SKM-1 (cell line): ENCODE data around the gene KCNAB2.
"Not testable (repeated sequence)": the region's sequence is repeated elsewhere in the genome, so short reads cannot be mapped to it uniquely, and the experiment has no call there.

Experiments
- DNase-seq: peaks from one replicate; lab custom pipeline; 2025; ENCODE audit not compliant: unreplicated experiment; lab: John Stamatoyannopoulos, UW

Gene KCNAB2

DNA sequence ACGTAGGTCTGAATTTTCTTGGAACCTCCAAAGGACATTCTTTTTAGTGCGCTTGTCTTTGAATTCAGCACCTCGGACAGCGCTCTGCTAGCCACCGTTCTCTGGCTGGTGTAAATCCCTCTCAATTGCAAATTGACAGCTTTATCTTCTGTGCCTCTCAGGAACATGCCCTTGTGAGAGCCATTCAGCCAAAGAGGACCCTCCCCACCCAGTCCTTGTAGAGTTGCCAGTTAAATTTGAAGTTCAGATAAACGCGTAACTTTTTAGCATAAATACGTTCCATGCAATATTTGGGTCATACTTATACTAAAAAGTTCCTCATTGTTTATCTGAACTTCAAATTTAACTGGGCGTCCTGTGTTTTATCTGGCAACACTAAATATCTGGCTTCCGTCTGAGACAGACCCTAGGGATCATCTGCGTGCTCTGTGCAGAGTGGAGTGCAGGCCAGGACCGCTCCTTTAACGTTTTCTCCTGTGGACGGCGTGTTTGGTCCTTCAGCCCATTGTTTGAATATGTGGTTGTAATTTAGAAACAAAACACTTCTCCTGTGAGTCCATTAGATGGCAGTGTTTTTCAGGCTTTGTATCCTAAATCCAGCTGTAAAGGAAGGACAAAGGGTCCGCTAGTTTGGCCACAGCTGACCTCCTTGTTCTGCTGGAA, 7.0 kb downstream of the KCNAB2 start:
- peak; percentile 9 for DNase-seq

DNA sequence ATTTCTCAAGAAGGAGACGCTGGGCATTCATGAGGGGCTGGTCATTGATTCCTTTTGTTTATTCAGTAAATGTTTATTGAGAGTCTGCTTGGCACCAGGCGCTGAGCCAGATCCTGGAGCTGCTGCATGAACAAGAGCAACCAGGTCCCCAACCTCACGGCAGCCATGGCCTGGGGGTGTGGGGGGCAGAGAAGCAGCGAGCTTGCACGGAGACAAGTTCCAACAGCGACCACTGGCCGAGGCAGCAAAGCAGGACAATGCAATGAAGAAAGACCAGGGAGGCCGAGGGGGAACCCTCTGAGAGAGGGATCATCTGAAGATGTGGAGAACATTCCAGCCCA, 7.5 kb downstream of the KCNAB2 start:
- DNase-seq: no peak

DNA sequence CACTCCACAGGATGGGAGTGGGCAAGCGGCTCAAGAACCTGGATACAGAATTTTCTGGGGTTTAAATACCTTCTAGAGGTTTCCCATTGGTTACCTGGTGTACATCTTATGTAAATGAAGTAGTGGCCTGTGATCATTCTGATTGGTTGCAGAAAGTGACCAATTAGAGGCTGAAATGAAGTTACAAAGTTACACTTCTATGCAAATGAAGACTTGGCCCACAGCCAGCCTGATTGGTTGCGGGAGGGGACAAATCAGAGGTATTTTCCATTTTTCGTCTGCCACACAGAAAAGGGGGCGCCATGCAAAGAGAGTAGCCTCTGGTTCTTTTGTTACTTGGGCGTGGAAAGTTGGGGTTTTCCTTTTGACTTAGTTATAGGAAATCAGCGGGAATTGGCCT, 8.9 kb downstream of the KCNAB2 start:
- DNase-seq: no peak

DNA sequence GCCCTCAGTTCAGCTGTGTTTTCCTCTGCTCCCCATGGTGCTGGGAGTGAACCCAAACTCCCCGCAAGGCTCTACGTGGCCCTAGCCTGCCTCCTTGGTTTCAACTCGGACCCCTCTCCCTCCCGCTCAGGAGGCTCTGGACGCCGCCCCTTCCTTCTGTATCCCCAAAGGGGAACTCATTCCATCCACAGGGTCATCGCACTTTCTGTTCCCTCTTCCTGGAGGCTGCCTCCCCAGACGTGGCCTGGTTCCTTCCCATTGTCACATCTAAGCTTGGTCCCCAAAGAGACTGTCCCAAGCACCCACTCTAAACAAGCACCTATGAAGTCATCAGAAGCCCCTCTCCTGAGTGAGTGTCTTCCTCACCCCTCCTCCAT, 10.9 kb downstream of the KCNAB2 start:
- DNase-seq: no peak

DNA sequence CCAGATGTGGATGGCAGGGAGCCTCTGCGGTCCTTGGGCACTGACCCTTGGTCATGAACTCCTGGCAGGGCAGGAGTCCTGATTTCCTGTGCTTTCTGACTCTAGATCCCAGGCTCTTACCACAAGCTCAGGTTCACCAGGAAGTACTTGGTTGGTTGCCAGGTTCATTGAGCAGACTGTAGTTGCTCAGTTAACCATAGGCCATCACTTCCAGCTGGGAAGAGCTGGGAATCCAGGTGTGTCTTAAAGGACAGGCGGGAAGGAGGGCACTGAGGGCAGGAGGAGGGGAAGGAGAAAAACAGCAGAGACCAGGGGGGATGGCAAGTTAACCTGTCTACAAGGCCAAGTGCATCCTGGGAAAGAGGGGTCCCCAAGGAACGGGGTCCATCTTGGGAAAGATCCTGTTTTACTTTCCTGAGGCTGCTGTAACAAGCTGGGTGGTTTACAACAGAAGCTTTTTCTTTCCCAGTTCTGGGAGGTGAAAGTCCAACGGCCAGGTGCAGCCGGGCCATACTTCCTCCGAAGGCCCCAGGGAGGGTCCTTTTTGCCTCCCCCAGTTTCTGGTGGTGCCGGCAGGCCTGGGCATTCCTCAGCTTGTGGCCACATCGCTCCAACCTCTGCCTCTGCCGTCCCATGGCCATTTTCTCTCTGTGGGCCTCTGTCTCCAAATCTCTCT, 11.6 kb downstream of the KCNAB2 start:
- no peak for DNase-seq

DNA sequence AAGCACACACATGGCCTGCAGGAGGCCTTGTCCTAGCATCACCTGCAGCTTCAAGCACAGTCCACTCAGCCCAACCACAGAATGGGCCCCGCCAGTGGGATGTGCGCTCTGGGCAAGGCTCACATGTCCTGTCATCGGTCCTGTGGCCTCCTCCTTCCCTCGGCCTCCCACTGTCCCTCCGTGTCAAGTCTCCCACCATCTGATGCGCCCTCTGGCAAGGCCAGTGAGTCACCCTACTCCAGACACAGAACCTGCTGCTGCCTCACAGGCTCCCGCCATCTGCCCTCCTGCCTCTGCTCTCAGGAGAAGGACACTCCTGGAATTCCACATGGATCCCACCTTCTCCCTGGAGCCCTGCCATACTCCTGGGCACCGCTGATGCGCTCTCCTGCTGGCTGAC, 14.2 kb downstream of the KCNAB2 start:
- no peak for DNase-seq

DNA sequence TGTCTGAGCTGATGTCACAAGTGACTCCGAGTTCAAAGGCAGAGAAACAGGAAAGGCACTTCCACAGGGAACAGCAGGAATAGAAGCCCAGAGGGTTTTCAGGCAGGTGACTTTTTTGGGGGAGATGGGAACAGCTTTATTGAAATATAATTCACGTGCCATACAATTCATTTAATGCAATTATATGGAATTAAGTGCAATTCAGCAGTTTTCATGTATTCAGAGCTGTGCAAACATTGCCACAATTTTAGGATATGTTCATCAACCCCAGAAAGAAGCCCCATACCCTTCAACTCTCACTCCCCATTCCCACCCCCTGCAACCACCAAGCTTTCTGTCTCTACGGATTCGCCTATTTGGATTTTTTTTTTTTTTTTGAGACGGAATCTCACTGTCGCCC, 17.0 kb downstream of the KCNAB2 start:
- DNase-seq: no peak

DNA sequence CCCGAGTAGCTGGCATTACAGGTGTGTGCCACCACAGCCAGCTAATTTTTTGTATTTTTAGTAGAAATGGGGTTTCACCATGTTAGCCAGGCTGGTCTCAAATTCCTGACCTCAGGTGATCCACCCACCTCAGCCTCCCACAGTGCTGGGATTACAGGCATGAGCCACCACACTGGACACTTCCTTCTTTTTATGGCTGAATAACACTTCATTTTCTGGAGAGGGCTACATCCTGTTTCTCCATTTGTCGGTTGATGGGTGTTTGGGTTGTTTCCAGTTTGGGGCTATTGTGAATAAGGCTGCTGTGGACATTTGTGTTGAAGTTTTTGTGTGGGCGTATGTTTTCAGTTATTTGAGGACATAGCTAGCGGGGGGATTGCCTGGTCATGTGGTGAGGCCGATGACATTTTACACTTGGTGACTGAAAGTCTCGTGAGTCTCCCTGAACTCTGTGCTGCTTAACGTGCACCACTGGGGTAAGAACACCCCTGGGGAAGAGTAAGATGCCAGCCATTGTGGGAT, 17.9 kb downstream of the KCNAB2 start:
- DNase-seq: not testable (repeated sequence)

DNA sequence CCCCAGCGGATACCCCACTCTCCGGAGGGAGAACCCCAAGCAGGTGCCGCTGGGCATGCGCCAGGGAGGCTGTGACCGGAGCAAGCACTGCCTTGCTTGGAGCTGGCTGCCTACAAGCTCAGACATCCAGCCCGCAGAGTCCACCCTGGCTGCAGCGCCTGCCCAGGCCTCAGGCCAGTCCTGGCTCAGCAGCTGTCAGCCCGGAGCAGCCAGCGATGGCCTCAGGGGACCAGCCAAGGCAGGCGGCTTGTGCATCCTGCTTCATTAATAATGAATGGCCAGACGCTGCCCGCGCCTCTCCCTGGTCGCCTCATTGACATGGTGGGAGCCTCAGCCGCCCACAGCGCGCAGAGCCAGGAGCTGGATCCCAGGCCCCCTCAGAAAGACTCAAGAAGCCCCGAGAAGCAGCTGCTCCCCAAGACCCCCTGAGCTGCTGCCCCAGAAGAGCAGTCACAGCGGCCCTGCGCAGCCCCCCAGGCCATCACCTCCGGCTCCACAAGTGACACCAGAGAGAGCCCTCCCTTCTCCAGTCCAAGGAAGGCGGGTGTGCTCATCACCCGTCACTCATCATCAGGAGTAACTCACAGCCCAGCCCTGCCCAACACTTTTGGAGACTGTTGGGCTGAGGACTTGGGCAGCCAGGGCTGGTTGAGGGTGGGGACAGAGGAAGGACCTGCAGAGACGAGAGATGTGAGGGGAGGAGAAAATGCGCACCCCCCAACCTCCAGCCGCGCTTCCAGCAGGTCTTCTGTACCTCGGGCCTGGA, 19.6 kb downstream of the KCNAB2 start:
- no peak for DNase-seq

DNA sequence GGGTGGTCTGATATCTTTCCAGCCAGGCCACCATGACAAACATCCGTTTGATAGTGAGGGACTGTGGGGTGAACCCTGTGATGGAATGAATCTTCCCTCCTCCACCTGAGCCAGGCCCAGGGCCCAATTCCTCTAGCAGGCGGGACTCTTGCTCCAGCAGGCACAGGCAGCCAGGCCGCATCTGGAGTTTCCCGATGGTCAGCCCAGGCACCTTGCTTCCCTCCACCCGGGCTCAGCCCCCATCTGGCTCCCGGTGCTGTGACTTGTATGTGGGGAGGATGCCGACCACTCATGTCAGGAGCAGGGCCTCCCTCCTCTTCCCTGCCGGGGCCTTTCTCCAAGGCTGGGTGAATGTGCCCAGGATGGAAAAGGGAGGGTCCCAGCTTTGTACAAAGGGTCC, 21.0 kb downstream of the KCNAB2 start:
- no peak for DNase-seq

DNA sequence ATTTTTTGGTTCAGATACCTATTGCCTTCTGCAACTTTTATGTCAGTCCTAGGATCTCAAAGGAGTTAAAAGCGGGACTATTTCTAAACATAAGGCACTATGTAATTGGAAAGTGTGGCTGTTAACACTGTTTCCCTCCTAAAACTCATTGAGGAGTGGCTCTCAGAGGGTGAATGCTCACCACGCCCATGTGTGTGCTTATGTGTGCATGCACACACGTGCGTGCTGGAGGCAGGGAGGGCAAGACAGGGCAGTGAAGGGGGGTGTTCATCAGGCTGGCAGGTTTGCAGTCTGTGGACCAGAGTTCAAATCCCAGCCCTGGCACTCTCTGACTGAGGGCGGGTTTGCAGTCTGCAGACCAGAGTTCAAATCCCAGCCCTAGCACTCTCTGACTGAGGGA, 22.4 kb downstream of the KCNAB2 start:
- DNase-seq: no peak

DNA sequence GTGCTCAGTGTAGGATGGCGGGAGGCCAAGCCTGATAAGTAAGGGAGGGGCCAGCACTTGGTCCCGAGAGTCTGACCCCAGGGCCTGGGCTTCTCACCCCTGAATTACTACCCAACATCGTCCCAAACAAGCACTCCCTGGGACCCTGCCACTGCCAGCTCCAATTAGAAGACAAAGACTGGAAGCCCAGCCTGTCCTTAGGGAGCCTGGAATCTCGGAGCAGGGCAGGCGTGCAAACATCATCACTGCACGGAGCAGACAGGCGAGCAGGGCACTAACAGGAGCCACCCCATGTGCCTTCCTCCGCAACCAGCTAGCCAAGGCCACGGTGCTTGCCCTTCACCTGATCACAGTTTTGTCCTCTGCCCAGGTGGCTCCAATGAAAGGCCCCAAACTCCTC, 23.2 kb downstream of the KCNAB2 start:
- DNase-seq: no peak

DNA sequence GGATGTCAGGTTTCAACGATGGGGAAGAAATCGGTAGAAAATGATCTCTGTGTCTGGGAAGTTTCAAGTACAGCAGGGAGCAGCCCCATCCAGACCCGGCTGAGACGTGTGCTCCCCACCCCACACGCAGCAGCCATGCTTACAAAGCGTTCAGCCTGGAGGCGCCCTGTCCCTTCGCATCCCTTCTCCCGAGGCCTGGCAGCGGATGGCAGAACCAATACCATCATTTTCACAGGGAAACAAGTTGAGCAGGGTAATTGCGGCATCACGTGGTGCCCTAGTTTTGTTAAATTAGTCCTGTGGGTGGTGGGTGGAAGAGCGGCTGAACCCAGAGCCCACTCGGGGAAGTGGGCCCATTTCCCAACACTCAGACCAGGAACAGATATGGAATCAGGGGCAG, 23.9 kb downstream of the KCNAB2 start:
- no peak for DNase-seq

DNA sequence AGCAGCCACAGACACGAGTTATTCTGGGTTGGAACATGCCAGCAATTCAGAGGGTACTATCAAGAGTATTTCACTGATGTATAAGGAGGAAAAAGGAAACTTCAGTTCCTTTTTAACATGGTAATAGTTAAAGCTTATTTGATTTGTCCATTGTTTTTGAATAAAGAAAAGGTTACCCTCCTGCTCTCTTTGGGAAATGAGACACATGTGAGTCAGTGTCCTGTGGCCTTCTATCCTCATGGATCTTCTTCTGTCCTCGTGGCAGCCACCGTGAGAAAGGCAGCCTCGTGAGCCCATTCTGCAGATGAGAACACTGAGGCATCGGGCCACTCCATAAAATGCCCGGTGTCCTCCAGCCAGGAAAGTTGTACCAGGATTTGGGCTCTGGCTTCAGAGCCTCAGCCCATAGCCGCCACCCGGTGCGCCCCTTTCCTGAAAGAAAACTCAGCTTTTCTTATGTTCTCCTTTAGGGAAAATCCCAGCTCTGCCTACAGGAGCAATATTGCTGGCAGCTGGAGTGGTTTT, 24.8 kb downstream of the KCNAB2 start:
- DNase-seq: no peak

DNA sequence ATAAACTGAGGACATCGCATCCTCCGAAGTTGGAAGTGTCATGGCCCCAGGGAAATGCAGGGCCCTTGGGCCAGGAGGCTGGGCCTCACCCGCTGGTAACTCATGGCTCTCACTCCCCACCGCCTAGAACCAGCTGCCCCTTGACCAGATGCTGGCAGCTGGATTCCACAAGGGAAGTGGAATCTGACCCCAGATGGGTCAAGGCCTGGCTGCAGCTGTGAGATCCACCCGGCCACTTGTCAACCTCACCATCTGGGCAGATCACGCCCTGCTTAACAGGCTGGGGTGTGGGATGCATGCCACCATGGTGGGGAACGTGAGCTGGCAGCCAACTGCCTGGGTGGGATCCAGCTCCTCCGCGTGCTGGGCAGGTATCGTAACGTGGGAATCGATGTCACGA, 25.5 kb downstream of the KCNAB2 start:
- DNase-seq: no peak

DNA sequence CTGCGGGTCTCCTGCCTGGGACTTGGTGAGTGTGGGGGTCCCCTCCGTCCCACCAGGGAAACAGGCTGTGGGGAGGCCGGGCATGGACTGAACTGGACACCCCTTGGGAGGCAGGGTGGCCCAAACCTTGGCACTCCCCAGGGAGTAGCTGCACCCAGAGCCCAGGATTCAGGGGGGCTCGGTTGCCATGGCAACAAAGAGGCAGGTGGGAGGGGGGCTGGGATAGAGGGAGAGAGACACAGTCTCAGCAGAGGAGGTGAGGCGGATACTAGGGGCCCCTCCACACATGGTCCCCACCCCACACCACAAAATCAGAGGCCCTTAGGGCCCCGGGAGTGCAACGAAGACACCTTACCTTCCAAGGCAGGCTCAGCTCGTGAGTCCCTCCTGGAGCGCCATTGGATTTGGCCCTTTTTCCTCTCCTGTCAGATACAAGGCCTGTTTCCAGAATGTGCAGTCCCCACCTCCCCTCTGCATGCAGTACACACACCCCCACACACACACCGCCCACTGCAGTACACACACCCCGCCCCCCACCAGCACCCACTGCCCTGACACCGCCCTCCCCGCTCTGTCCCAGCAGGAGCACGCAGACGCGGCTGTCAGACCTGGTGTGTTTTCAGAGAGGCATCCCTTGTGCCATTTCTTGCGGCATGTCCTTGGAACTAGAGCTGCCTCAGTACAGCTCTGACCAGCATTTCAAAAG, 27.2 kb downstream of the KCNAB2 start:
- DNase-seq: no peak

DNA sequence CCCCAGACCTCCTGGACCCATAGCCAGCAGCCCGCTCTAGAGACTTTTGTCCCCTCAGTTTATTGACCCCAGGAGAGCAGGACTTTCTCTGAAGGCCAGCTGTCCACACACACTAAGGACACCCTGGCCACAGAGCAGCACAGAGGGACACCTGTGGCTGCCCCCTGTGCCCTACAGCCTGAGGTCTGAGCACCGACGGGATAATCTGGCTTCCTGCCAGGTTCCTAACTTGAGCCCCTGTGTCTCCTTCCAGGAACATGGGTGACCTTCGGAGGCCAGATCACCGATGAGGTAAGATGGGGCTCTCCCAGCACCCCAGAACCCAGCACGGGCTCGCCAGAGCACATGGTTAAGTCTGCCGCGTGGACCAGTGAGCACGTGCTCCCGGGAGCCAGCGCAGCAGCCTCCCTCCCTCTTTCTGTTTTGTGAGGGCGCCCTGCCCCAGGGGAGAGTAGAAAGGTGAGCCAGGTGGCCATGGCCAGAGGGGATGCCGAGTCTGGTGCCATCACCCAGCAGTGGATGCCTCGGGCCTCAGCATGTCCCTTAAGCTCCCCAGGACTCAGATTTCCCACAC, 27.9 kb downstream of the KCNAB2 start:
- DNase-seq: no peak

DNA sequence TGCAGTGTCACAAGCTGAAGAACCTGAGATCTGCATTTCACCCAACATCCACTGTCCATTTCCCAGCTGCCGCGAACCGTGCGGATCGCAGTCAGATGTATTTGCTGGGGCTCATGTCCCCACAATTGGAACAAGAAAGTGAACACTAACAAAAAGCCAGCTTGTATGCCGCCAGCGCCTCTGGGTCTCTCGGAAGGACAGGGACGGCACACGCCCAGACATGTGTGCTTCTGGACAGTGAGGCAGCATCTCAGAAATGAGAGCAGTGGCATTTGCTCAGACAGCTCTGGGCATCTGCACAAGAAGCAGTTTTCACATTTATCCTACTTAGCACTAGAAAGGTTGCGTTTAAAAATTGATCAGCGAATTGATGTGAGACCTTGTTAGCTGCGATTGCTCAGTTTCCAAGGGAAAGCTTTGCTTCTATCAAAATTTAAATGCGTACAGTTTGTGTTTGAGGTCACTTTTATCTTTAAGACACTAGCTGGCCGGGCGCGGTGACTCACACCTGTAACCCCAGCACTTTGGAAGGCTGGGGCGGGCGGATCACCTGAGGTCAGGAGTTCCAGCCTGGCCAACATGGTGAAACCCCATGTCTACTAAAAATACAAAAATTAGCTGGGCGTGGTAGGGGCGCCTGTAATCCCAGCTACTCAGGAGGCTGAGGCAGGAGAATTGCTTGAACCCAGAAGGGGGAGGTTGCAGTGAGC, 28.7 kb downstream of the KCNAB2 start:
- DNase-seq: no peak

DNA sequence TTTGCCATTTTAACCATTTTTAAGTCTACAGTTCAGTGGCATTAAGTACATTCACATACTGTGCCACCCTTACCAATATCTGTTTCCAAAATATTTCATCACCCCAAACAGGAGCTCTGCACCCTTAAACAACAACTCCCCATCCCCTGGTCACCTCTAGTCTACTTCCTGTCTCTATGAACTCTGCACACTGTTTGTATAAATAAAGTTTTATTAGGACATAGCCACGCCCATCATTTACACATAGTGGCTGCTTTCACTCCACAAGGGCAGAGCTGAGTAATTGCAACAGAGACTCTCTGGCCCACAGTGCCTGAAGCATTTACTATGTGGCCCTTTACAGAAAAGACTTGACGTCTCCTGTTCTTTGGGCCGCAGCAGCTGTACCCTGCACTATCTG, 30.1 kb downstream of the KCNAB2 start:
- DNase-seq: no peak

DNA sequence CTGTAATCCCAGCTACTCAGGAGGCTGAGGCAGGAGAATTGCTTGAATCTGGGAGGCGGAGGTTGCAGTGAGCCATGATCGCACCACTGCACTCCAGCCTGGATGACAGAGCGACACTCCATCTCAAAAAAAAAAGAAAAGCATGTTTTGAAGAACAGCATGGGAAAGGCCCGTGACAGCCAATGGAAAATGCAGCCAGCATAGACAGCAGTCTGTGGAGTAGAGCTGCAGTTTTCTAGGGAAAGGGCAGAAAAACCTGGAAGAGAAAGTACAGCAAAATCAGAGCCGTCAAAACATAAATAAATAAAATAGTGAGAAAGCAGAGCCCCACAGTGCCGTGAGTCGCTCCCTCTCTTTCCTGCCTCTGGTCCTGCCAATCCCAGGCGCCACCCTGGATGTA, 31.4 kb downstream of the KCNAB2 start:
- not testable (repeated sequence) for DNase-seq
